K562 (cell line): ENCODE results near the gene AGAP4. TPM values are rescaled to one million over a fixed set of nuclear protein-coding genes. Genes with fewer than 3 reads are reported as not detected.
"Not testable (repeated sequence)": the region's sequence is repeated elsewhere in the genome, so short reads cannot be mapped to it uniquely, and the experiment has no call there.

Source experiments
- ATAC-seq: fragments of 200-7000 bp; cut with Tn5 transposase; 3 replicates; pipeline ENCODE4 v1.9.1; 2020; ENCODE audit warnings: moderate library complexity
- BruUV-seq: library from RNA; stranded (reverse); fragments of 400-500 nt; replicated peaks from 2 replicates; lab custom pipeline; 2021; lab: Mats Ljungman, UMichigan
- CTCF ChIA-PET: fragments of 300-600 bp; formaldehyde crosslinking; extraction: SDS; loops from one replicate; lab custom pipeline; 2021; ENCODE audit warnings: low intra/inter-chr PET ratio; lab: Yijun Ruan, JAX
- POLR2A ChIA-PET: fragments of 300-600, 350-650 bp; sonication (Branson Sonifier 250); formaldehyde crosslinking; extraction: SDS; loops from one replicate; lab custom pipeline; 2021; ENCODE audit warnings: antibody characterized with exemption, inconsistent platforms; lab: Yijun Ruan, JAX
- DNase-seq, 4 experiments: peaks; one replicate each; pipeline versions ENCODE4 v3.0.0 to v3.0.0-alpha.2; 2011 to 2018; ENCODE audit warnings: low spot score in 3 of 4, mixed read lengths in 3 of 4; ENCODE audit errors: extremely low read depth in 1 of 4
- FAIRE-seq: peaks from 2 replicates; lab custom pipeline; 2011; peaks lifted over from hg19 to GRCh38; lab: Jason Lieb, UNC
- H2AFZ ChIP-seq: 2 replicates; pipeline ENCODE4 v1.6.0; 2011; ENCODE audit warnings: low read depth, low read length, control low read depth, inconsistent platforms
- H3K27ac ChIP-seq: fragments of 200-600 bp; 3 replicates; pipeline ENCODE4 v1.8.0; 2011; ENCODE audit warnings: low read depth, mild to moderate bottlenecking, control low read depth, inconsistent platforms, low read length, moderate library complexity, mixed read lengths; ENCODE audit errors: extremely low read depth
- H3K27me3 ChIP-seq, 2 experiments: fragments of 300-600 bp in 1 of 2; 2 replicates in 1 of 2; 3 replicates in 1 of 2; pipeline versions ENCODE4 v1.6.0 to v1.8.0; 2011; ENCODE audit warnings: inconsistent platforms in 2 of 2, low read length in 2 of 2, mild to moderate bottlenecking in 1 of 2, mixed read lengths in 1 of 2, moderate library complexity in 1 of 2; ENCODE audit not compliant: control insufficient read depth in 2 of 2, insufficient read depth in 2 of 2
- H3K36me3 ChIP-seq: fragments of 300-600 bp; 3 replicates; pipeline ENCODE4 v1.8.0; 2011; ENCODE audit warnings: mild to moderate bottlenecking, low read length, inconsistent platforms; ENCODE audit not compliant: control insufficient read depth, insufficient read depth
- H3K4me1 ChIP-seq, 2 experiments: fragments of 200-600 bp in 1 of 2; replicated peaks in 1 of 2; 2 replicates in 1 of 2; 3 replicates in 1 of 2; pipeline versions ENCODE4 v1.5.1 to v1.8.0; 2011; ENCODE audit warnings: inconsistent platforms in 2 of 2, low read length in 2 of 2, mild to moderate bottlenecking in 1 of 2, mixed read lengths in 1 of 2, moderate library complexity in 1 of 2; ENCODE audit not compliant: control insufficient read depth in 2 of 2, insufficient read depth in 2 of 2
- H3K4me2 ChIP-seq: 2 replicates; pipeline ENCODE4 v1.6.1; 2011; ENCODE audit warnings: low read length, control low read depth, inconsistent platforms, mixed read lengths; ENCODE audit not compliant: insufficient read depth
- H3K4me3 ChIP-seq: fragments of 200-600 bp; sonication (generic), shearing (Covaris generic); 2 replicates; pipeline ENCODE4 v1.5.1; 2016; ENCODE audit warnings: control low read depth, inconsistent platforms
- H3K79me2 ChIP-seq: fragments of 200-600 bp; 3 replicates; pipeline ENCODE4 v1.8.0; 2011; ENCODE audit warnings: low read length, inconsistent platforms; ENCODE audit not compliant: control insufficient read depth, insufficient read depth
- H3K9ac ChIP-seq, 2 experiments: 2 replicates each; pipeline versions ENCODE4 v1.6.0 to v1.6.1; 2011; ENCODE audit warnings: low read depth in 2 of 2, low read length in 2 of 2, control low read depth in 1 of 2, inconsistent platforms in 1 of 2, mild to moderate bottlenecking in 1 of 2, mixed read lengths in 1 of 2; ENCODE audit not compliant: insufficient read depth in 1 of 2
- H3K9me1 ChIP-seq: one replicate; pipeline ENCODE4 v1.6.0; 2011; ENCODE audit warnings: inconsistent platforms, mild to moderate bottlenecking, low read length, moderate library complexity; ENCODE audit not compliant: control insufficient read depth, insufficient read depth
- H3K9me3 ChIP-seq: replicated peaks from 2 replicates; pipeline ENCODE4 v1.5.1; 2011; ENCODE audit warnings: low read depth, low read length, inconsistent platforms; ENCODE audit not compliant: control insufficient read depth, insufficient read depth
- H4K20me1 ChIP-seq: replicated peaks from 2 replicates; pipeline ENCODE4 v1.6.1; 2011; ENCODE audit warnings: low read length, inconsistent platforms, mixed read lengths; ENCODE audit not compliant: control insufficient read depth, insufficient read depth
- WGBS: fragments of 100-300 bp; shearing (Covaris generic); methylation state at CpG from one replicate; pipeline ENCODE4 v1.1.6; 2016; ENCODE audit warnings: low coverage, mixed read lengths; ENCODE audit not compliant: insufficient coverage; ENCODE audit errors: missing lambda C conversion rate; 5-methylcytosine and 5-hydroxymethylcytosine counted together
- in situ Hi-C: fragments of 300-500 bp; cut with MboI; formaldehyde crosslinking; loops from 4 replicates; pipeline ENCODE4 v1.15.0; 2018; ENCODE audit warnings: inconsistent platforms, mixed read lengths
- intact Hi-C: fragments of 100-400 bp; cut with micrococcal nuclease; formaldehyde crosslinking; loops from 2 replicates; pipeline ENCODE4 v1.14.2; 2022
- polyA plus RNA-seq, 8 experiments: library from polyadenylated mRNA; depleted of rRNA in 4 of 8; stranded (reverse) in 5 of 8; unstranded in 3 of 8; fragments of >200 nt; fragmentation: Nextera tagmentation in 2 of 8; fragmentation: Illumina TruSeq in 1 of 8; extraction: Ambion mirVana in 2 of 8; extraction: Trizol in 1 of 8; gene quantifications; 2 replicates each; pipeline versions ENCODE4 v1.2.1 to v1.2.3, GENCODE V29; 2011 to 2014; ENCODE audit warnings: inconsistent platforms in 1 of 8, missing spikeins in 1 of 8
- total RNA-seq, 7 experiments: library from RNA; depleted of rRNA in 6 of 7; stranded (reverse); fragments of >200 nt in 6 of 7; fragmentation: Illumina TruSeq in 2 of 7; extraction: Trizol in 2 of 7; gene quantifications; 2 replicates each; pipeline versions ENCODE4 v1.2.1 to v1.2.3, GENCODE V29; 2011 to 2021; ENCODE audit warnings: low replicate concordance in 1 of 7

Gene AGAP4
- total and polyA plus RNA-seq, 9 of the 15 experiments (the other 6 are each of a cell fraction or from before 2014, with no cell fraction given) = 1.5 to 41.6 (median 15.1) TPM

- H3K9me1 ChIP-seq, H3K4me2 ChIP-seq, H3K79me2 ChIP-seq, intact Hi-C loops, ATAC-seq, CTCF ChIA-PET, H3K36me3 ChIP-seq, H3K27me3 ChIP-seq, H3K27ac ChIP-seq, BruUV-seq, POLR2A ChIA-PET, H3K9ac ChIP-seq, H3K4me1 ChIP-seq, H2AFZ ChIP-seq, H3K4me3 ChIP-seq, in situ Hi-C loops, DNase-seq, H4K20me1 ChIP-seq, FAIRE-seq, H3K9me3 ChIP-seq: not testable (repeated sequence)
- WGBS = no CpG with 5 or more reads among the region's 2 CpGs
These were observed 35.6 kb upstream of the AGAP4 start for GRCh38 chr10:45882880-45883279.

- 88% methylated on average over 3 of the region's 33 CpGs for WGBS
- FAIRE-seq, H3K9ac ChIP-seq, H3K79me2 ChIP-seq, H3K4me1 ChIP-seq, ATAC-seq, H3K27ac ChIP-seq, DNase-seq, H2AFZ ChIP-seq, CTCF ChIA-PET, H4K20me1 ChIP-seq, BruUV-seq, H3K9me3 ChIP-seq, intact Hi-C loops, H3K27me3 ChIP-seq, POLR2A ChIA-PET, H3K36me3 ChIP-seq, H3K4me2 ChIP-seq, H3K9me1 ChIP-seq, H3K4me3 ChIP-seq: not testable (repeated sequence)
- in situ Hi-C loops = loop anchor here (5.0 kb wide), 1 partner anchor 132 kb away; no protein-coding TSS in a partner anchor
These were observed 18.1 kb upstream of the AGAP4 start for GRCh38 chr10:45865404-45865803.

GRCh38 chr10:45864264-45864663 lies 17.0 kb upstream of the AGAP4 start:
- DNase-seq, H3K4me1 ChIP-seq, in situ Hi-C loops, BruUV-seq, H3K9me3 ChIP-seq, H3K79me2 ChIP-seq, H3K27me3 ChIP-seq, H3K4me2 ChIP-seq, H3K9ac ChIP-seq, intact Hi-C loops, H3K36me3 ChIP-seq, H3K27ac ChIP-seq, H3K4me3 ChIP-seq, H3K9me1 ChIP-seq, CTCF ChIA-PET, H4K20me1 ChIP-seq, POLR2A ChIA-PET, H2AFZ ChIP-seq, FAIRE-seq: not testable (repeated sequence)
- peak; percentile 52; the same call in 1 of the 3 replicates for ATAC-seq
- 60% methylated on average over 3 of the region's 3 CpGs for WGBS
